Parathyroid adenoma (tissue), 2 donors: Measurements from ENCODE around the gene IKBKG.
"Not testable (repeated sequence)": the region's sequence is repeated elsewhere in the genome, so short reads cannot be mapped to it uniquely, and the experiment has no call there.

ENCODE experiments used
- H2AFZ ChIP-seq: fragments of 300-600 bp; sonication (generic); one replicate; pipeline ENCODE4 v1.7.0; 2017; ENCODE audit warnings: antibody characterized with exemption, mild to moderate bottlenecking
- H3K27ac ChIP-seq: fragments of 300-600 bp; sonication (generic); one replicate; pipeline ENCODE4 v1.7.0; 2017
- H3K27me3 ChIP-seq: fragments of 300-600 bp; sonication (generic); one replicate; pipeline ENCODE4 v1.7.0; 2017; ENCODE audit warnings: low read length; ENCODE audit not compliant: control insufficient read depth, insufficient read depth
- H3K36me3 ChIP-seq: fragments of 300-600 bp; sonication (generic); one replicate; pipeline ENCODE4 v1.7.0; 2017; ENCODE audit warnings: low read length; ENCODE audit not compliant: control insufficient read depth, insufficient read depth
- H3K4me1 ChIP-seq: fragments of 300-600 bp; sonication (generic); one replicate; pipeline ENCODE4 v1.7.0; 2017; ENCODE audit warnings: control low read depth
- H3K4me2 ChIP-seq: fragments of 300-600 bp; sonication (generic); one replicate; pipeline ENCODE4 v1.7.0; 2017; ENCODE audit warnings: low read length
- H3K4me3 ChIP-seq: fragments of 300-600 bp; sonication (generic); one replicate; pipeline ENCODE4 v1.7.0; 2017; ENCODE audit warnings: low read depth, low read length
- H3K79me2 ChIP-seq: fragments of 300-600 bp; sonication (generic); one replicate; pipeline ENCODE4 v1.7.0; 2017; ENCODE audit warnings: control low read depth
- H3K9ac ChIP-seq: fragments of 300-600 bp; sonication (generic); one replicate; pipeline ENCODE4 v1.7.0; 2017; ENCODE audit warnings: mild to moderate bottlenecking
- H3K9me3 ChIP-seq: fragments of 300-600 bp; sonication (generic); one replicate; pipeline ENCODE4 v1.7.0; 2017; ENCODE audit warnings: low read length; ENCODE audit not compliant: control insufficient read depth
- donor health status: primary hyperparathyroidism.

IKBKG gene

GRCh38 chrX:154613586-154613985 is 66.2 kb downstream of the IKBKG start:
- H3K79me2 ChIP-seq, H3K4me3 ChIP-seq, H3K4me1 ChIP-seq, H3K9ac ChIP-seq, H3K27ac ChIP-seq, H3K9me3 ChIP-seq, H3K4me2 ChIP-seq, H2AFZ ChIP-seq, H3K36me3 ChIP-seq, H3K27me3 ChIP-seq: not testable (repeated sequence)
